ENCODE measurements around the gene C5orf52. TPM values are rescaled to one million over a fixed set of nuclear protein-coding genes. Genes with fewer than 3 reads are reported as not detected.
A peak's percentile ranks its signal among the peaks of the same experiment; 100 is the strongest.

Gene C5orf52
- 0.87 TPM for polyA plus RNA-seq
- long read RNA-seq, donor 1, result 0 reads
- long read RNA-seq, donor 2, result 0 reads
- long read RNA-seq, donor 3, result 0 reads
- long read RNA-seq, donor 4, result 0 reads
- long read RNA-seq, donor 5, result 0 reads
- long read RNA-seq, donor 6, result 0 reads
- long read RNA-seq, donor 7, result 0 reads
- long read RNA-seq, donor 8, result 0 reads
- long read RNA-seq, donor 9, result 0 reads
- long read RNA-seq, donor 10, result 0 reads
- long read RNA-seq, donor 11, result 0 reads

DNA sequence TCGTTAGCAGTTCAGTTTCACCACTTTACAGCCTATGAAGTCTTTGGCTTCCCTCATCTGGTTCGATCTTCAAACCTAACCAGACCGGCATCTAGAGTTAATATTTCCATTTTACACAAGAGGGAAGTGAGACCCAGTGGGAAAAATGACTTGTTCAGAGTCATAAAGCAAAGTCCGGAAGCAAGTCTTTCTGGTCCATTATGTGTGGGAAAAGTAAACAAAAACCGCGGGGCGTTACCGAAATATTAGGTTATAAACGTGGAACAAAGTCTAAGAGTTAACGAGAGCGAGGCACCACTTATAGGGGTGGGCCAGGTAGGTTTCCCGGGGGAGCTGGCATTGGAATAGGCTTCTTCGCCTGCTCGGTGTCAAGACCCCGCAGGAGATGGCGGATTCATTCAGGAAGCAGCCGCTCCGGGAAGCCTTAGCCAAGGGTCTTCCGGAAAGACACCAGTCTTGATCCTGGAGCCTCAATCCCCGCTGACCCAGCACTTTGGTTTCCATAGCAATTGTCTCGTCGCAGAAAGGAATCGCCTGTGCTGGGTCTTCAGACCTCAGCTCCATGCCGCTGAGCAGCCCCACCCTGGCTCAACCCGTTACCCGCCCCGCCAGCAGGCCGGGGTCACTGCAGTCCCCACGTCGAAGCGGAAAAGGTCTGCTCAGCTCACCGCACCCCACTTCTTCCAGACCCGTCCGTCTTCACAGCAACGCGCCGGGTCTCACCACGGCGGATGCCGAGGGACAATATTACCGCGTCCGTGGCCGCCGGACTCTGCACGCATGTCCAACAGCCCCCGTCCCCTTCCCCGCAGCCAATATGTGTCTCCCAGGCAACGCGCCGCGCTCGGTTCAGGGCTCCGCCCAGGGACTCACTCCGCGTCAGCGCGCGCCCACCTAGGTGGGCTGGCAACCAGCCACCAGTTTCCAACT lies at the start of gene C5orf52:
TSS of gene C5orf52 (plus strand) at position 872 of the 930 bp plus-strand sequence. CDS start 82 bp downstream, outside the sequence.
- Histone ChIP-seq H3K4me1 (ENCODE audit: control insufficient read depth, insufficient read depth, low read length) (peaks cover 16% of the 10 kb centered on the region), H3K9me3 (ENCODE audit: control insufficient read depth, low read depth, low read length) (peaks cover 7% of the 10 kb centered on the region), H3K27ac (ENCODE audit: low read length) (peak within 1 kb of the TSS; percentile 92), H3K36me3 (ENCODE audit: control insufficient read depth, insufficient read depth, low read length) (no peaks in the 10 kb centered on the region), H3K4me3 (ENCODE audit: low read length) (peak within 1 kb of the TSS; percentile 97), H3K27me3 (ENCODE audit: control insufficient read depth, insufficient read depth, low read length) (peaks cover 13% of the 10 kb centered on the region)
- 12% methylated on average over 3 of the region's 59 CpGs for WGBS (ENCODE audit: insufficient coverage, low lambda C conversion rate)
- DNase-seq, result peak; percentile 92 to 99

DNA sequence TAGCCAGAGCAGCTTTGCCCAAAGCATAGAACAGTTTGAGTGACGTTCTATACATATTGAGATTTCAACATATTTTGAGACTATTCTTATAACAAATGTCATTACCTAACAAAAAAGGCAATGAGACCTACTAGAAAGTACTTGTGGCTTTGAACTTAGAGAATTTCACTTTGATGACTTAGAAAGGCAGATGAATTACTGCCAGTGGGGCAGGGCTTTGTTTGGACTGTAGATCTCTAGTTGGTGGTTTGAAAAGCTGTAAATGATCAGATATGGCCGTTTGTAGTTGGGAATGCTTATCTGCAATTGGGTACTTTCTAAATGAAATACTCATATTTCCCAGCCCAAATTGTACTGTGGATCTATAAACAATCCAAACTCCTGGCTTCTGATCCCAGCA lies 47.2 kb upstream of the C5orf52 start:
- H3K27me3 ChIP-seq (ENCODE audit: control insufficient read depth, insufficient read depth, low read length), result no peaks in the 10 kb centered on the region
- no peak overlapping the region for H3K4me3 ChIP-seq (ENCODE audit: low read length)
- H3K4me1 ChIP-seq (ENCODE audit: control insufficient read depth, insufficient read depth, low read length), result no peaks in the 10 kb centered on the region
- peak in 1 of 2 donors; percentile 33 for DNase-seq
- H3K9me3 ChIP-seq (ENCODE audit: control insufficient read depth, low read depth, low read length), result no peaks in the 10 kb centered on the region
- H3K36me3 ChIP-seq (ENCODE audit: control insufficient read depth, insufficient read depth, low read length), result no peaks in the 10 kb centered on the region
- no peak overlapping the region for H3K27ac ChIP-seq (ENCODE audit: low read length)
- WGBS (ENCODE audit: insufficient coverage, low lambda C conversion rate), result 20% methylated on average over 1 of the region's 2 CpGs

DNA sequence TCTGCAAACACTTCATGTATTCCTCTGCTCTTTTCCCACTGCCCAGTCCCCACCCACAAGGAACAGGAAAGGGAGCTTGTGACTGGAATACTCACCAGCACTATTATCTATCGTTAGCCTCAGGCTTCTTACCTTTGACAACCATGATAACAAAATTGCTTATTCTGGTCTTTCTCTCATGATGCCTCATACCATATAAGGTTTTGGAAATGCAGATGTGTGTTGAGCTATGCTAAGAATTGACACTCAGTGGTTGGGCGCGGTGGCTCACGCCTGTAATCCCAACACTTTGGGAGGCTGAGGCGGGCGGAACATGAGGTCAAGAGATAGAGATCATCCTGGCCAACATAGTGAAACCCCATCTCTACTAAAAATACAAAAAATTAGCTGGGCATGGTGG lies 44.5 kb upstream of the C5orf52 start:
- DNase-seq, result no peak
- no CpG with 5 or more reads among the region's 6 CpGs for WGBS (ENCODE audit: insufficient coverage, low lambda C conversion rate)
- H3K9me3 ChIP-seq (ENCODE audit: control insufficient read depth, low read depth, low read length), result no peaks in the 10 kb centered on the region
- no peaks in the 10 kb centered on the region for H3K36me3 ChIP-seq (ENCODE audit: control insufficient read depth, insufficient read depth, low read length)
- no peaks in the 10 kb centered on the region for H3K4me1 ChIP-seq (ENCODE audit: control insufficient read depth, insufficient read depth, low read length)
- H3K27me3 ChIP-seq (ENCODE audit: control insufficient read depth, insufficient read depth, low read length), result no peaks in the 10 kb centered on the region
- no peak overlapping the region for H3K27ac ChIP-seq (ENCODE audit: low read length)
- H3K4me3 ChIP-seq (ENCODE audit: low read length), result no peak overlapping the region

DNA sequence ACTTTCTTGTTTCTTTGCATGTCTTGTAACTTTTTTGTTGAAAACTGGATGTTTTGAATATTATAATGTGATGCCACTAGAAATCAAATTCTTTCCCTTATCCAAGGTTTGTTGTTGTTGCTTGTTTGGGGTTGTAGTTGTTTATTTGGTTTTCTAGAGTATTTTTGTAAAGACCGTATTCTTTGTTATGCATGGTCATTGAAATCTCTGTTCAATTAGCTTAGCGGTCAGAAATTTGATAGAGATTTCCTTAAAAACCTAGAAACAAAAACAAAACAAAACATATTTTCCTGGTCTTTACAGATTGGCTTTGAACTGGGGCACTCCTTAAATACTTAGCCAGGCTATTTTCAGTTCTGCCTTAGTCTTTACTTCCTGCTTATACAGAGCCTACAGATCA lies 41.0 kb upstream of the C5orf52 start:
- H3K4me1 ChIP-seq (ENCODE audit: control insufficient read depth, insufficient read depth, low read length), result no peaks in the 10 kb centered on the region
- no peak for DNase-seq
- H3K4me3 ChIP-seq (ENCODE audit: low read length), result no peak overlapping the region
- no peaks in the 10 kb centered on the region for H3K27me3 ChIP-seq (ENCODE audit: control insufficient read depth, insufficient read depth, low read length)
- WGBS (ENCODE audit: insufficient coverage, low lambda C conversion rate), result 100% methylated on average over 1 of the region's 2 CpGs
- no peak overlapping the region for H3K27ac ChIP-seq (ENCODE audit: low read length)
- H3K36me3 ChIP-seq (ENCODE audit: control insufficient read depth, insufficient read depth, low read length), result no peaks in the 10 kb centered on the region
- no peaks in the 10 kb centered on the region for H3K9me3 ChIP-seq (ENCODE audit: control insufficient read depth, low read depth, low read length)

DNA sequence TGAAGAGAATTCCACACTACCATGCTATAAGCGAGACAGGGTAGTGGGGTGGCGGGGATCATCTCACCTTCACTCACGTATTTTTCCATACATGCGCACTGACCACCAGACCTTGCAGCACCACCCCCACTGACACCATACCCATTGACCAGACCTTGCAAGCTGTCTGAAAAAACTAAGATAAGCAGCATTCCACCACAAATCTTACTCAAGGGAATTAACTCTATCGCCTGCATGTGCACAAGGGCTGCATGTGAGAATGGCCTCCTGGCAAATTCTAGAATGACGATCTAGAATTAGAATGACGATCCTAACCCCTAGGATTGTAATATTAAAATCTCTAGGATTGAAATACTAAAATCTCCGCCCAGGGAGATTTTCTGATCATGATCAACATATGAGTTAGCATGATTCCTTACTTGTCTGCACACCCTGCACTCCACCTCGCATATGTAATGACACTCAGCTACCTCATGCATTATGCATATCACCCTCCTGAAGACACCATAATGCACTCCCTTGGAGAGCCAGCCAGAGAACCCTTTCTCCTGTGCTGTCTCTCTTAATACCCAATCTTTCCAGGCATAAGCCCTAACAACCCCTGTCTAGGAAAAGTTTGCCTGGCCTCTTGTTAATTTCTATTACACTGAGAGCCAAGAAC lies 30.8 kb upstream of the C5orf52 start:
- H3K36me3 ChIP-seq (ENCODE audit: control insufficient read depth, insufficient read depth, low read length), result no peaks in the 10 kb centered on the region
- no peaks in the 10 kb centered on the region for H3K4me1 ChIP-seq (ENCODE audit: control insufficient read depth, insufficient read depth, low read length)
- no peak overlapping the region for H3K27ac ChIP-seq (ENCODE audit: low read length)
- no peaks in the 10 kb centered on the region for H3K27me3 ChIP-seq (ENCODE audit: control insufficient read depth, insufficient read depth, low read length)
- WGBS (ENCODE audit: insufficient coverage, low lambda C conversion rate), result 100% methylated on average over 2 of the region's 9 CpGs
- H3K4me3 ChIP-seq (ENCODE audit: low read length), result no peak overlapping the region
- DNase-seq, result no peak
- no peaks in the 10 kb centered on the region for H3K9me3 ChIP-seq (ENCODE audit: control insufficient read depth, low read depth, low read length)

DNA sequence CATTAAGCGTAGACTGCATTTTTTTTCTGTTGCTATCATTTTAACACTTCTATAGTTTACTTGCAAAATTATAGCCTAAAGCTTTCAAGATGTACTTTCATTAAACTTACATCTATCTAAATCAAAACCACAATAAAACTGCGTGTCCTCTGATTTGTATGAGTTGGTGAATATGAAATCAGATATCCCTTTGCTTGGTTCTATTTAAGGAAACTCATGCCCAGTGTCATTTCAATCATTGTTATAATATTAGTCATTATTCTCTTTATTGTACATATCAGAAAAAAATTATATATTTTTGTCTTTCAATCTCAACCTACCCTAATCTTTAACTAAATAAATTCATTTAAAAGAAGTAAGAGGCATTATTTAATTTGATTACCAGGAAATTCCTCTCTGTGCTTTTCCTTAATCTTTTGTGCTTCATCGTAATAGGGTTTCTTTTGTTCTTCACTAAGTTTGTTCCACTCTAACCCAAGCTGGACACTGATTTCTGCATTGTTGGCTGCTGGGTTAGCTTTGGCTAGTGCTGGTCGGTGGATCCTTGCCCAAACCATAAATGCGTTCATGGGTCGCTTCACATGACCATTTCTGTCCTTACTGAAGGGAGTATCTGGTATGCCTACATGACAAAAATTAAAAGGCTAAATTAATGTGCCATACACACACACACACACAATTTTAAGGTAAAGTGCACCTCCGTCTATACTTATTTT lies 22.9 kb upstream of the C5orf52 start:
- WGBS (ENCODE audit: insufficient coverage, low lambda C conversion rate), result 82% methylated on average over 2 of the region's 7 CpGs

DNA sequence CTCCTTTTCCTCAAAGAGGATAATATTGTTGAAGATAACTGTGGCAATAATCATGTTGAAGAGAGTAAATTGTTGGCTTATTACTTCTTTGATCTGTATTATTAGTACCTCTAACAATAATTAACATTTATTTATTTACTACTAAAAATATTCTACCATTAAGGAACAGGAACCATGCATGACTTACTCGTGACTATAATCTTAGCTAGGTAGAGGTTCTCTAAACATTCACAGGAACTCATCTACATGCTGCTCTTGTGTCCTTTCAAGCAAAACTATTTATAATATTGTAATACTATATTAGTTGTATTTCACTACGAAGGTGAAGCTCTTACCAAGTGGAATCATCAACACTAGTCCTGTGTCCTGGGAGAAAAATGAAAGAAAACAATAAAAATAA lies 22.2 kb upstream of the C5orf52 start:
- WGBS (ENCODE audit: insufficient coverage, low lambda C conversion rate), result 67% methylated on average over 1 of the region's 2 CpGs
- H3K27me3 ChIP-seq (ENCODE audit: control insufficient read depth, insufficient read depth, low read length), result no peaks in the 10 kb centered on the region
- H3K9me3 ChIP-seq (ENCODE audit: control insufficient read depth, low read depth, low read length), result peaks cover 13% of the 10 kb centered on the region
- H3K36me3 ChIP-seq (ENCODE audit: control insufficient read depth, insufficient read depth, low read length), result no peaks in the 10 kb centered on the region
- no peak for DNase-seq
- H3K4me3 ChIP-seq (ENCODE audit: low read length), result no peak overlapping the region
- no peak overlapping the region for H3K27ac ChIP-seq (ENCODE audit: low read length)
- H3K4me1 ChIP-seq (ENCODE audit: control insufficient read depth, insufficient read depth, low read length), result peaks cover 4% of the 10 kb centered on the region

More for the DNA sequence above, 22.9 kb upstream of the C5orf52 start:
- H3K9me3 ChIP-seq (ENCODE audit: control insufficient read depth, low read depth, low read length), result peaks cover 13% of the 10 kb centered on the region
- H3K27me3 ChIP-seq (ENCODE audit: control insufficient read depth, insufficient read depth, low read length), result no peaks in the 10 kb centered on the region
- no peaks in the 10 kb centered on the region for H3K36me3 ChIP-seq (ENCODE audit: control insufficient read depth, insufficient read depth, low read length)
- no peak overlapping the region for H3K4me3 ChIP-seq (ENCODE audit: low read length)
- no peak for DNase-seq
- H3K4me1 ChIP-seq (ENCODE audit: control insufficient read depth, insufficient read depth, low read length), result peaks cover 4% of the 10 kb centered on the region
- H3K27ac ChIP-seq (ENCODE audit: low read length), result no peak overlapping the region

DNA sequence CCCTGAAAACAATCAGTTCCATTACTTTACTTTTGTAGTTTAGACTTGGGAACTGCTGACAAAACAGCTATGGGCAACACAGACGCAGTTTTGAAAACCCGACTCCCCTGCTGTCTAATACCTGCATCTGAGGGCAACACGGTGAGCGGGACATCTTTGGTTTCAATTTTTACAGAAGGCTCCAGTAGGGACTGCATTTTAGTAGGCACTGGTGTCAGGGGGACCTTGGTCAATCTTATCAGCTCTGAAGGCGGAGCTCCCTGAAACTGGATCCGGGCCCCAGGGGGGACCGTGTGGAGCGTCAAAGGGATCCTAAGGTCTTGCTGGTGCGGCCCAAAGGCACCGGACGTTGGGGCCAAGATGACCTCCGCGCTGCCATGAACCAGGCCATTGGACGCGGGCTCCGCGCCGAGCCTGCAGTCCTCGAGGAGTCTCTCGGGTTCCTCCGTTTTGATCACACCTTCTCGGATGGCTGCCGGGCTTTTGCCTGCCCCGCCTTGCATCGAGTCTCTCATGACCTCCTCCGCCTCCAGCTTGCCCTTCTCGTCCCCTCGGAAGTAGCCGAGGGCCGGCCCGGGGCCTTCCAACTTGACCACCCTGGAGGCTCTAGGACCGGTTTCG lies 20.2 kb upstream of the C5orf52 start:
- Histone ChIP-seq H3K9me3 (ENCODE audit: control insufficient read depth, low read depth, low read length) (peaks cover 13% of the 10 kb centered on the region), H3K27ac (ENCODE audit: low read length) (peak overlapping the region; percentile 40), H3K36me3 (ENCODE audit: control insufficient read depth, insufficient read depth, low read length) (no peaks in the 10 kb centered on the region), H3K27me3 (ENCODE audit: control insufficient read depth, insufficient read depth, low read length) (no peaks in the 10 kb centered on the region), H3K4me3 (ENCODE audit: low read length) (peak overlapping the region; percentile 56), H3K4me1 (ENCODE audit: control insufficient read depth, insufficient read depth, low read length) (peaks cover 4% of the 10 kb centered on the region)
- no CpG with 5 or more reads among the region's 33 CpGs for WGBS (ENCODE audit: insufficient coverage, low lambda C conversion rate)
- DNase-seq, result peak in 1 of 2 donors; percentile 53

DNA sequence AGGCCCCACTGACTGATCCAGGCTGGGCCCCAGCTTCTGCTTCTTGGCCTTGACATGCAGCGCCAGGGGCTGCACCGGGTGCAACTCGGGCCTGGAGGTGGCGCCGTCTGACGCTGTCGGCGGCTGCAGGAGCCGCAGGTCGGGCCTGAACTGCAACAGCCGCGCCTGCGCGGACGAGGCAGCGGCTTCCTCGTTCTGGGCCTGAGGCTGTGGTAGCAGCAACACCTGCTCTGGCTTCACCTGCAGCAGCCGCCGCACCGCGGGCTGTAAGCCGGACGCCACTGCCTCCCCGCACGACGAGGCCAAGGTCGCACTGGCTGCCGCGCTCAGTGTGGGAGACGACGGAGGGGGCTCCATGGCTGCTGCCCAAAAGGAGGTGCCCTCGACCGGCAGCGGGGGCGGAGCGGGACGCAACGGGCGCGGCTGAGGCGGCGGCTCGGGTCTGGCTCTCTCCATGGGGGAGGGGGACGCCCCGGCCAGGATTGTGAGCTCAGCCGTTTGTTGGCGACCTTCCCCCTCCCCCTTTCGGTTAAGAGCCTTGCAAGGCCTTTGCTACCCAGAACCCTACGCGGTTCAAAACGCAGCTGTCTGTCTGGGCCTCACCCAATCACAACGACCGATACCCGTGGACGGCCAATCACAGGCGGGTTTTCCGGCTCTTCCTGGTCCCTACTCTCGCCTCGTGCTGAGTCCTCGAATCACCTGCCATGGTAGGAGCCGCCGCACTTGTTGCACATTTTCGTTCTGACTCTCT lies 19.5 kb upstream of the C5orf52 start:
- peak; percentile 85 to 91 for DNase-seq
- Histone ChIP-seq H3K36me3 (ENCODE audit: control insufficient read depth, insufficient read depth, low read length) (no peaks in the 10 kb centered on the region), H3K9me3 (ENCODE audit: control insufficient read depth, low read depth, low read length) (peaks cover 17% of the 10 kb centered on the region), H3K4me1 (ENCODE audit: control insufficient read depth, insufficient read depth, low read length) (peaks cover 4% of the 10 kb centered on the region), H3K27me3 (ENCODE audit: control insufficient read depth, insufficient read depth, low read length) (no peaks in the 10 kb centered on the region), H3K4me3 (ENCODE audit: low read length) (peak overlapping the region; percentile 56), H3K27ac (ENCODE audit: low read length) (peak overlapping the region; percentile 40)
- 100% methylated on average over 1 of the region's 63 CpGs for WGBS (ENCODE audit: insufficient coverage, low lambda C conversion rate)
